Measurements from ENCODE around the gene RAB8B. TPM values are rescaled to one million over a fixed set of nuclear protein-coding genes. Genes with fewer than 3 reads are reported as not detected.
A peak's percentile ranks its signal among the peaks of the same experiment; 100 is the strongest.

RAB8B gene
- total and polyA plus RNA-seq, 7 donors = 6.5 to 30.4 (median 21.7) TPM

DNA sequence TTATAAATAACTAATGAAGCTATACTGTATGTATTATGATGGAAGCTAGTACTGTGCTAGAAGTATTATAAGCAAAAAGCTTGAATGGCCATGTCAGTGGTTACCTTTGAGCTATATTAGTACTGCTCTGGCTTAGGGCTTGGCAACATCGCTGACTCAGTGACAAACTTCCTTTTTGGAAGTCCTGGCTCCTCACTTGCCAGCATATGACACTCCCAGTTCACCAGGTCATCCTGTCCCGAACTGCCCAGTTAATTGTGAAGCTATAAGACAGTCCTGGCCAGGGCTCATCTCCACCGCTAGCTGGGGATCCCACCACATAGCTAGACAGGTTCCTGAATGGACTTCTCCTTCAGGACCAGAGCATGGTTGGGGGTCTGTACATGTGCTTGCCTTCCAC lies 31.9 kb downstream of the RAB8B start:
- TF ChIP-seq POLR2AphosphoS5 (IDR thresholded peaks at IDR 0.05) (no peak), CTCF (IDR thresholded peaks at IDR 0.05) (no peak), POLR2A (IDR thresholded peaks at IDR 0.05) (no peak), EP300 (IDR thresholded peaks at IDR 0.05) (no peak)
- peak; percentile 66 for DNase-seq
- H3K27ac ChIP-seq = peak overlapping the region in 1 of 4 donors; percentile 18
- intact Hi-C loops (cut with DNase I) = no loop called here
- no peak overlapping the region for H3K4me3 ChIP-seq
- H3K9me3 ChIP-seq = no peaks in the 10 kb centered on the region
- no peaks in the 10 kb centered on the region for H3K36me3 ChIP-seq
- 69 to 83% methylated on average over 3 of the region's 3 CpGs for WGBS, 2 donors
- H3K4me1 ChIP-seq = peaks cover 0 to 19% (median 3%) of the 10 kb centered on the region in 4 donors
- H3K27me3 ChIP-seq = no peaks in the 10 kb centered on the region

DNA sequence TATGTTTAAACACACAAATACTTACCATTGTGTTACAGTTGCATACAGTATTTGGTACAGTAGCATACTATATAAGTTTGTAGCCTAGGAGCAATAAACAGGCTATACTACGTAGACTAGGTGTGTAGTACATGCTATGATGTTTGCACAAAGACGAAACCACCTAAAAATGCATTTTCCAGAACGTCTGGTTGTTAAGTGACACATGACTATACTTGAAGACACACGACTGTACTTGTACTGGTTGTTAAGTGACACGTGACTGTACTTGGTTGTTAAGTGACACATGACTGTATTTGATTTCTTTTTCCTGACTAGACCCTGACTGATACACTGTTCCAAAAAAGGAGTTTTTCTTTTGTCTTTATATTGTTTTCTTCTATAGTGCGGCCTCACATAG lies 34.1 kb downstream of the RAB8B start:
- no peaks in the 10 kb centered on the region for H3K36me3 ChIP-seq
- H3K27me3 ChIP-seq = no peaks in the 10 kb centered on the region
- H3K4me3 ChIP-seq = no peak overlapping the region
- no peak for DNase-seq
- H3K27ac ChIP-seq = no peak overlapping the region
- peaks cover 0 to 23% (median 1%) of the 10 kb centered on the region in 4 donors for H3K4me1 ChIP-seq
- no peak for TF ChIP-seq POLR2AphosphoS5 (IDR thresholded peaks at IDR 0.05)
- TF ChIP-seq POLR2A (IDR thresholded peaks at IDR 0.05) = no peak
- no peak for TF ChIP-seq EP300 (IDR thresholded peaks at IDR 0.05)
- TF ChIP-seq CTCF (IDR thresholded peaks at IDR 0.05) = no peak
- no peaks in the 10 kb centered on the region for H3K9me3 ChIP-seq
- WGBS, 2 donors = 72 to 73% methylated on average over 6 of the region's 6 CpGs
- intact Hi-C loops (cut with DNase I) = no loop called here

DNA sequence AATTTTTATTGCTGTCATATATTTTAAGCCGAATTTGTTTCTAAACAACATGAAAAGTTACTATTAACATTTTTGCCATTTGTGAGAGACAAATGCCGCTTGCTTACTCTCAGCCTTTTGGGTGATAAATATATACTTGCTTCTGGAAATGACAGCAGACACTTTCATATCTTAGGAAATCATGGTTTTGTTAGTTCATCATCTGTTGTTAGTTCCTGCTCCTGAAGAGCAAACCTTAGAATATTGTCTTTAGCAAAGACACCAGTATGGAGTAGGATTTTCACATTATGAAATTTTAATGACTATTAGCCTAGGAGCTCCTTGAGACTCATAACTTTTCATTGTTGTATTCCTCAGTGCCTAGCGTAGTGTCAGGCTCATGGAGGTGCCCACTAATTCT lies 36.0 kb downstream of the RAB8B start:
- no peak overlapping the region for H3K4me3 ChIP-seq
- H3K27me3 ChIP-seq = no peaks in the 10 kb centered on the region
- no peak for DNase-seq
- 87 to 88% methylated on average over 3 of the region's 3 CpGs for WGBS, 2 donors
- intact Hi-C loops (cut with DNase I) = no loop called here
- peaks cover 0 to 17% (median 0%) of the 10 kb centered on the region in 4 donors for H3K4me1 ChIP-seq
- no peaks in the 10 kb centered on the region for H3K36me3 ChIP-seq
- H3K27ac ChIP-seq = no peak overlapping the region
- no peaks in the 10 kb centered on the region for H3K9me3 ChIP-seq
- TF ChIP-seq POLR2A (IDR thresholded peaks at IDR 0.05) (no peak), CTCF (IDR thresholded peaks at IDR 0.05) (no peak), EP300 (IDR thresholded peaks at IDR 0.05) (no peak), POLR2AphosphoS5 (IDR thresholded peaks at IDR 0.05) (no peak)

- Histone ChIP-seq H3K9me3 (no peaks in the 10 kb centered on the region), H3K27ac (no peak overlapping the region), H3K4me1 (peaks cover 0 to 8% (median 0%) of the 10 kb centered on the region in 4 donors), H3K4me3 (no peak overlapping the region), H3K36me3 (no peaks in the 10 kb centered on the region), H3K27me3 (no peaks in the 10 kb centered on the region)
- WGBS, 2 donors = 78 to 87% methylated on average over 6 of the region's 6 CpGs
- no peak for DNase-seq
- intact Hi-C loops (cut with DNase I) = no loop called here
- TF ChIP-seq POLR2AphosphoS5 (IDR thresholded peaks at IDR 0.05) (no peak), POLR2A (IDR thresholded peaks at IDR 0.05) (no peak), EP300 (IDR thresholded peaks at IDR 0.05) (no peak), CTCF (IDR thresholded peaks at IDR 0.05) (no peak)
Measured at GRCh38 chr15:63226155-63226883, 36.9 kb downstream of the RAB8B start.
